OCI-LY7 (cell line): ENCODE results near the gene MAP4K2. TPM values are rescaled to one million over a fixed set of nuclear protein-coding genes. Genes with fewer than 3 reads are reported as not detected.

Source experiments
- BruUV-seq: library from RNA; stranded (reverse); fragments of 400-500 nt; replicated peaks from 2 replicates; lab custom pipeline; 2021; lab: Mats Ljungman, UMichigan
- CTCF ChIA-PET: fragments of 300-600 bp; sonication (Branson Sonifier 250); formaldehyde crosslinking; loops from one replicate; lab custom pipeline; 2022; ENCODE audit warnings: antibody characterized with exemption; ENCODE audit not compliant: unreplicated experiment; lab: Charles Lee
- POLR2A ChIA-PET: fragments of 300-600 bp; sonication (Branson Sonifier 250); formaldehyde crosslinking; loops from one replicate; lab custom pipeline; 2022; ENCODE audit warnings: antibody characterized with exemption; lab: Charles Lee
- DNase-seq: peaks from one replicate; pipeline ENCODE4 v3.0.0-alpha.2; 2015; ENCODE audit warnings: low spot score
- H2AFZ ChIP-seq: fragments of 200-600 bp; sonication (generic), shearing (Covaris generic); 2 replicates; pipeline ENCODE4 v1.6.1; 2014; ENCODE audit warnings: mild to moderate bottlenecking, antibody characterized with exemption, low read length, moderate library complexity
- H3K27ac ChIP-seq: fragments of 200-600 bp; sonication (generic); 2 replicates; pipeline ENCODE4 v1.5.1; 2014; ENCODE audit warnings: mixed run types, low read depth, mild to moderate bottlenecking, moderate library complexity, low read length, inconsistent platforms; ENCODE audit not compliant: poor library complexity, severe bottlenecking
- H3K36me3 ChIP-seq: fragments of 200-600 bp; sonication (generic); 2 replicates; pipeline ENCODE4 v1.6.1; 2014; ENCODE audit warnings: mild to moderate bottlenecking, antibody characterized with exemption, low read length, moderate library complexity, mixed read lengths; ENCODE audit not compliant: insufficient read depth
- H3K4me1 ChIP-seq: fragments of 200-600 bp; sonication (generic); 2 replicates; pipeline ENCODE4 v1.5.1; 2014; ENCODE audit warnings: mild to moderate bottlenecking, low read length; ENCODE audit not compliant: insufficient read depth, poor library complexity, severe bottlenecking
- H3K4me2 ChIP-seq: fragments of 200-600 bp; sonication (generic); 2 replicates; pipeline ENCODE4 v1.6.1; 2014; ENCODE audit warnings: mild to moderate bottlenecking, low read length
- H3K4me3 ChIP-seq: fragments of 200-600 bp; sonication (generic); 2 replicates; pipeline ENCODE4 v1.5.1; 2014; ENCODE audit warnings: mild to moderate bottlenecking, low read depth, low read length; ENCODE audit not compliant: poor library complexity, severe bottlenecking
- H3K79me2 ChIP-seq: fragments of 200-600 bp; sonication (generic); 2 replicates; pipeline ENCODE4 v1.6.1; 2016; ENCODE audit warnings: low read depth, mild to moderate bottlenecking, low read length, moderate library complexity, mixed read lengths; ENCODE audit not compliant: insufficient read depth
- H3K9me2 ChIP-seq: fragments of 200-600 bp; sonication (generic); 2 replicates; pipeline ENCODE4 v1.6.1; 2016; ENCODE audit warnings: mild to moderate bottlenecking, low read length, mixed read lengths; ENCODE audit not compliant: insufficient read depth
- H3K9me3 ChIP-seq: fragments of 200-600 bp; sonication (generic); 2 replicates; pipeline ENCODE4 v1.6.1; 2014; ENCODE audit warnings: mild to moderate bottlenecking, mixed run types, low read length, mixed read lengths
- H4K20me1 ChIP-seq: fragments of 200-600 bp; sonication (generic); 2 replicates; pipeline ENCODE4 v1.6.1; 2014; ENCODE audit warnings: mild to moderate bottlenecking, antibody characterized with exemption, low read length, moderate library complexity, mixed read lengths; ENCODE audit not compliant: insufficient read depth
- CTCF ChIP-seq: fragments of 200-600 bp; sonication (generic); conservative IDR thresholded peaks from 2 replicates; pipeline ENCODE4 v1.5.1; 2014; ENCODE audit warnings: mild to moderate bottlenecking, antibody characterized with exemption, low read length, moderate library complexity, mixed read lengths
- EZH2phosphoT487 ChIP-seq: fragments of 200-600 bp; sonication (generic); IDR thresholded peaks from 2 replicates; pipeline ENCODE4 v1.6.1; 2018; ENCODE audit warnings: low read depth, borderline replicate concordance, mild to moderate bottlenecking, mixed run types, antibody characterized with exemption, low read length, moderate library complexity, mixed read lengths
- intact Hi-C: fragments of 100-400 bp; cut with micrococcal nuclease; formaldehyde crosslinking; loops from one replicate; pipeline ENCODE4 v1.10.0; 2022; ENCODE audit not compliant: unreplicated experiment
- total RNA-seq, 2 experiments: library from RNA; depleted of rRNA in 1 of 2; stranded (reverse); fragments of >200 nt in 1 of 2; shearing (Covaris generic) in 1 of 2; gene quantifications; 2 replicates each; pipeline ENCODE4 v1.2.3, GENCODE V29; 2014 to 2022

Gene MAP4K2
- total RNA-seq, 2 experiments from 2014 or later, result 110 to 115 TPM

GRCh38 chr11:64839335-64839734, 36.3 kb upstream of the MAP4K2 start:
- CTCF ChIA-PET, result interaction anchor here (0.6 kb wide), 1 partner anchor 598 kb away, joined by 4 read pairs; the partner anchor contains the start of gene FKBP2
- Histone ChIP-seq H3K4me1 (peaks cover 12% of the 10 kb centered on the region), H3K36me3 (no peaks in the 10 kb centered on the region), H3K27ac (no peak overlapping the region), H3K4me2 (no peak overlapping the region), H3K4me3 (no peak overlapping the region), H4K20me1 (no peaks in the 10 kb centered on the region), H2AFZ (no peak overlapping the region), H3K79me2 (no peaks in the 10 kb centered on the region), H3K9me2 (no peaks in the 10 kb centered on the region), H3K9me3 (no peaks in the 10 kb centered on the region)
- BruUV-seq, result no TSS peak
- TF ChIP-seq EZH2phosphoT487 (no peak), CTCF (no peak)
- DNase-seq, result no peak
- intact Hi-C loops, result no loop called here
- POLR2A ChIA-PET, result interaction anchor here (0.6 kb wide), 1 partner anchor 520 kb away, joined by 5 read pairs; no protein-coding TSS in a partner anchor

- BruUV-seq, result no TSS peak
- TF ChIP-seq EZH2phosphoT487 (no peak), CTCF (no peak)
- POLR2A ChIA-PET, result interaction anchor here (0.6 kb wide), 1 partner anchor 520 kb away, joined by 5 read pairs; no protein-coding TSS in a partner anchor
These were observed 35.8 kb upstream of the MAP4K2 start for GRCh38 chr11:64838600-64839334.

GRCh38 chr11:64837887-64838351, 34.9 kb upstream of the MAP4K2 start:
- Histone ChIP-seq H3K27ac (no peak overlapping the region), H3K36me3 (no peaks in the 10 kb centered on the region), H3K79me2 (no peaks in the 10 kb centered on the region), H3K4me2 (no peak overlapping the region), H2AFZ (no peak overlapping the region), H3K4me1 (no peaks in the 10 kb centered on the region), H3K9me3 (no peaks in the 10 kb centered on the region), H3K9me2 (no peaks in the 10 kb centered on the region), H4K20me1 (no peaks in the 10 kb centered on the region), H3K4me3 (no peak overlapping the region)
- intact Hi-C loops, result no loop called here
- DNase-seq, result no peak
- POLR2A ChIA-PET, result no interaction called here
- CTCF ChIA-PET, result no interaction called here
- TF ChIP-seq EZH2phosphoT487, result no peak
- no TSS peak for BruUV-seq

More at GRCh38 chr11:64838600-64839334, 35.8 kb upstream of the MAP4K2 start:
- intact Hi-C loops, result no loop called here
- Histone ChIP-seq H2AFZ (no peak overlapping the region), H3K79me2 (no peaks in the 10 kb centered on the region), H3K4me1 (peaks cover 8% of the 10 kb centered on the region), H4K20me1 (no peaks in the 10 kb centered on the region), H3K4me2 (no peak overlapping the region), H3K27ac (no peak overlapping the region), H3K36me3 (no peaks in the 10 kb centered on the region), H3K9me2 (no peaks in the 10 kb centered on the region), H3K9me3 (no peaks in the 10 kb centered on the region), H3K4me3 (no peak overlapping the region)
- no peak for DNase-seq
- CTCF ChIA-PET, result interaction anchor here (0.6 kb wide), 1 partner anchor 598 kb away, joined by 4 read pairs; the partner anchor contains the start of gene FKBP2
